Suprapubic skin (tissue), 4 donors: Measurements from ENCODE around the gene KIZ.

Source experiments
- EP300 ChIP-seq: sonication (generic); formaldehyde crosslinking; IDR thresholded peaks from one replicate; pipeline ENCODE4 v1.6.1; 2017; ENCODE audit warnings: antibody characterized with exemption
- POLR2A ChIP-seq, 2 donors: fragments of 450-650 bp; IDR thresholded peaks; one replicate each; pipeline ENCODE4 v1.6.1; 2017; ENCODE audit warnings: antibody characterized with exemption in 2 of 2, mild to moderate bottlenecking in 2 of 2, moderate library complexity in 2 of 2
- POLR2AphosphoS5 ChIP-seq, 3 donors: sonication (generic); formaldehyde crosslinking; IDR thresholded peaks; one replicate each; pipeline ENCODE4 v1.6.1; 2017; ENCODE audit warnings: antibody characterized with exemption in 3 of 3
- TF ChIP-seq, protein P1 (sequence below), 2 donors: fragments of 200-600 bp in 1 of 2; fragments of 450-650 bp in 1 of 2; sonication (generic) in 1 of 2; IDR thresholded peaks; one replicate each; pipeline ENCODE4 v1.5.1; 2016 to 2019; ENCODE audit warnings: antibody characterized with exemption in 2 of 2, mild to moderate bottlenecking in 1 of 2, moderate library complexity in 1 of 2

GRCh38 chr20:21202259-21202658 is 76.4 kb downstream of the KIZ start:
- TF ChIP-seq, protein P1, sequence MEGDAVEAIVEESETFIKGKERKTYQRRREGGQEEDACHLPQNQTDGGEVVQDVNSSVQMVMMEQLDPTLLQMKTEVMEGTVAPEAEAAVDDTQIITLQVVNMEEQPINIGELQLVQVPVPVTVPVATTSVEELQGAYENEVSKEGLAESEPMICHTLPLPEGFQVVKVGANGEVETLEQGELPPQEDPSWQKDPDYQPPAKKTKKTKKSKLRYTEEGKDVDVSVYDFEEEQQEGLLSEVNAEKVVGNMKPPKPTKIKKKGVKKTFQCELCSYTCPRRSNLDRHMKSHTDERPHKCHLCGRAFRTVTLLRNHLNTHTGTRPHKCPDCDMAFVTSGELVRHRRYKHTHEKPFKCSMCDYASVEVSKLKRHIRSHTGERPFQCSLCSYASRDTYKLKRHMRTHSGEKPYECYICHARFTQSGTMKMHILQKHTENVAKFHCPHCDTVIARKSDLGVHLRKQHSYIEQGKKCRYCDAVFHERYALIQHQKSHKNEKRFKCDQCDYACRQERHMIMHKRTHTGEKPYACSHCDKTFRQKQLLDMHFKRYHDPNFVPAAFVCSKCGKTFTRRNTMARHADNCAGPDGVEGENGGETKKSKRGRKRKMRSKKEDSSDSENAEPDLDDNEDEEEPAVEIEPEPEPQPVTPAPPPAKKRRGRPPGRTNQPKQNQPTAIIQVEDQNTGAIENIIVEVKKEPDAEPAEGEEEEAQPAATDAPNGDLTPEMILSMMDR (IDR thresholded peaks at IDR 0.05), result no peak
- TF ChIP-seq POLR2A (IDR thresholded peaks at IDR 0.05) (no peak), POLR2AphosphoS5 (IDR thresholded peaks at IDR 0.05) (no peak), EP300 (no peak)
